ENCODE results near the gene UTP4. TPM values are rescaled to one million over a fixed set of nuclear protein-coding genes. Genes with fewer than 3 reads are reported as not detected.

The UTP4 gene
- total RNA-seq = 117 and 127 TPM in 2 replicates

GRCh38 chr16:69132424-69133252 is at the start of gene UTP4, which contains the start of gene CHTF8:
Gene UTP4, plus strand, starts transcription at chr16:69132649. Its CDS starts 811 bp downstream, at chr16:69133460.
Gene CHTF8, minus strand, starts transcription at chr16:69132588. Its CDS starts 11,130 bp downstream, at chr16:69121458.
- Mint-ChIP-seq H3K36me3 (ENCODE audit: low read depth) (peaks cover 25% of the 10 kb centered on the region), H3K9me3 (no peaks in the 10 kb centered on the region), H3K4me3 (peak within 1 kb of the TSS; percentile 97), H3K4me1 (ENCODE audit: low read depth) (peaks cover 49% of the 10 kb centered on the region), H3K27ac (peak within 1 kb of the TSS; percentile 92), H3K27me3 (ENCODE audit: insufficient read depth) (no peaks in the 10 kb centered on the region)
- peak; percentile 88 for DNase-seq (ENCODE audit: low spot score)
- intact Hi-C loops (cut with micrococcal nuclease) = loop anchor here (1.0 to 2.0 kb wide), 6 partner anchors 34 to 604 kb away; partner anchors contain the start of genes COG8, NIP7, SNTB2 and TANGO6

DNA sequence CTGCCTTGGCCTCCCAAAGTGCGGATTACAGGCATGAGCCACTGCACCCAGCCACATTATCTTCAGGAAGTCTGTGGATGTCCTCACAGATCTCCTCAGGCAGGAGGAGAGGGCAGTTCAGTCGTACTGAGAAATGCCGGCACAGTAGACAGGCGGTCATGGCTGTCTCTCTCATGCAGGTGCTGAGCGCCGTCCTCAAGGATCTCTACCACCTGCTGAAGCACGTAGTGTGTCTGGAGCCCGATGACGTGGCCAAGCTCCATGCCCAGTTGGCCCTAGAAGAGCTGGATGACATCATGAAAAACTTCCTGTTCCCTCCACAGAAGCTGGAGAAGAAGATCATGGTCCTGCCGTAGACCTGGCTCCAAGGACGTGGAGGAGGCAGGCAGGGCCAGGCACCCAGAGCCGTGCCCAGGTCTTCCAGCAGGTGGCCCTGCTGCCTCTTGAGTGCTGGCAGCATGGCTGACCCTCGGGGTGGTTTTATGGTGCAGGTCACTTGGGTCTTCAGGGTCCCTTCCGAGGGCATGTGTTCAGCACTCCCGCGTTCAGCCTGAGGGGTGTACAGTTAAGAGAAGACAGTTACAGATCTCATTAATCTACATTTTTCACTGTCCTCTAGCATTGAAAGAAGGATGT is 49.0 kb upstream of the UTP4 start:
- no peak for DNase-seq (ENCODE audit: low spot score)
- H3K9me3 Mint-ChIP-seq = no peaks in the 10 kb centered on the region
- intact Hi-C loops (cut with micrococcal nuclease) = no loop called here
- no peaks in the 10 kb centered on the region for H3K27me3 Mint-ChIP-seq (ENCODE audit: insufficient read depth)
- H3K36me3 Mint-ChIP-seq (ENCODE audit: low read depth) = no peaks in the 10 kb centered on the region
- H3K4me3 Mint-ChIP-seq = no peak overlapping the region
- H3K27ac Mint-ChIP-seq = no peak overlapping the region
- H3K4me1 Mint-ChIP-seq (ENCODE audit: low read depth) = no peaks in the 10 kb centered on the region

- Mint-ChIP-seq H3K9me3 (no peaks in the 10 kb centered on the region), H3K27ac (no peak overlapping the region), H3K4me3 (no peak overlapping the region), H3K27me3 (ENCODE audit: insufficient read depth) (no peaks in the 10 kb centered on the region), H3K36me3 (ENCODE audit: low read depth) (no peaks in the 10 kb centered on the region), H3K4me1 (ENCODE audit: low read depth) (peaks cover 6% of the 10 kb centered on the region)
- intact Hi-C loops (cut with micrococcal nuclease) = no loop called here
- DNase-seq (ENCODE audit: low spot score) = no peak
Observed at GRCh38 chr16:69084289-69084688, 48.2 kb upstream of the UTP4 start.

GRCh38 chr16:69085032-69085695 is 47.3 kb upstream of the UTP4 start:
- no peak overlapping the region for H3K4me3 Mint-ChIP-seq
- H3K27me3 Mint-ChIP-seq (ENCODE audit: insufficient read depth) = no peaks in the 10 kb centered on the region
- peaks cover 6% of the 10 kb centered on the region for H3K4me1 Mint-ChIP-seq (ENCODE audit: low read depth)
- no peak for DNase-seq (ENCODE audit: low spot score)
- H3K9me3 Mint-ChIP-seq = no peaks in the 10 kb centered on the region
- intact Hi-C loops (cut with micrococcal nuclease) = no loop called here
- H3K36me3 Mint-ChIP-seq (ENCODE audit: low read depth) = no peaks in the 10 kb centered on the region
- H3K27ac Mint-ChIP-seq = no peak overlapping the region

- intact Hi-C loops (cut with micrococcal nuclease) = no loop called here
- Mint-ChIP-seq H3K27ac (no peak overlapping the region), H3K27me3 (ENCODE audit: insufficient read depth) (no peaks in the 10 kb centered on the region), H3K4me3 (no peak overlapping the region), H3K9me3 (no peaks in the 10 kb centered on the region), H3K36me3 (ENCODE audit: low read depth) (no peaks in the 10 kb centered on the region), H3K4me1 (ENCODE audit: low read depth) (peaks cover 6% of the 10 kb centered on the region)
- DNase-seq (ENCODE audit: low spot score) = no peak
Observed at GRCh38 chr16:69087161-69087581, 45.3 kb upstream of the UTP4 start.

DNA sequence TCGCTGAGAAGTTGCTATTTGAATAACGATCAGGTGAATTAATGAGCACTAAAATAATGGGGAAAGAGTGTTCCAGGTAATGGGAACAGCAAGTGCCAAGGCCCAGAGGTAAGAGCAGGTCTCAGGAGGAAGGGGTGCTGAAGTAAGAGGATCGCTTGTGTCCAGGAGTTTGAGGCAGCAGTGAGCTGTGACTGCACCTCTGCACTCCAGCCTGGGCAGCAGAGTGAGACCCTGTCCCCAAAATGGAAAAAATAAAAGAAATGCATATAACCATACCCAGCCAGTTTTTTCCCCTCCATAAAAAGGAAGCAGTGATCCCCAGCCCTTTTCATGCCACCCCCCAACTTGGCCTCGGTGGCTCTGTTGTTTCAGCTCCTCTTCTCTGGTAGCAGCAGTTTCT is 43.8 kb upstream of the UTP4 start:
- Mint-ChIP-seq H3K9me3 (no peaks in the 10 kb centered on the region), H3K36me3 (ENCODE audit: low read depth) (no peaks in the 10 kb centered on the region), H3K4me3 (no peak overlapping the region), H3K27ac (no peak overlapping the region), H3K27me3 (ENCODE audit: insufficient read depth) (no peaks in the 10 kb centered on the region), H3K4me1 (ENCODE audit: low read depth) (peaks cover 6% of the 10 kb centered on the region)
- intact Hi-C loops (cut with micrococcal nuclease) = no loop called here
- no peak for DNase-seq (ENCODE audit: low spot score)

DNA sequence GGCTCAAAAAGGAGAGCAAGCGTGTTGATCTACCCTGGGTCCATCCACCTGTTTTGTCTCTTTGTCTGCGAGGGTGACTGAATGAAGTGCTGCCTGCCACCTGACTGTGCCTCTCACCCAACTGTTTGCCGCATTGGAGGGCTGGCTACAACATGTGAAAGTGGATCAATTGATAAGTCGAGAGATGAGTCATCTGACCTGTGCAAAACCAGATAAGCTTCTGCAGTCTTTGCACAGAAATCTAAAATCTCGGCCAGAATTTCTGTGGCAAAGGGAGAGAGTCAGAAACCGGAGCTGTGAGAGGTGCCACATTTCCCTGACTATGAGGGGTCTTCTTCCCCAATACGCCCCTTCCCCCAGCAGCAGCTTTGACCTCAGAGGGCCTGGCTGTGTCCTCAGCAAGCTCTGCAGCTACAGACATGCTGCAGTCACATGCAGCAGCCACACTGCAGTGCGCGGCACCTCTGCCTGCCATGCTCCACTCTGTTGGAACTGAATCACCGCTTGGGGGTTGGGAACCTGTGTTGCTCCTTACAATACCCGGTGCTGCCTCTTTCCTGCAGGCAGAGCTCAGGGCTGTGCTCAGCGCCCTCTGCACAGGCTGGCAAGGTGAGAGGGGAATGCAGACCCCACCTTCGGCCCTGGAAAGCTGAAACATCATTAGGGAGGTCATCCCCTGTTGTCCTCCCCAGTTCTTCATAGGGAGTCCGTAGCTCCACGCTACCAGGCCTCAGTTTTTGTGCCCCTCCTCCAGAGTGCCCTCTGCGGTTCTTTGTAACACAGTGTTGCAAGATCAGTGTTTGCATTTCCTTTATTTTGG is 43.1 kb upstream of the UTP4 start:
- Mint-ChIP-seq H3K27ac (no peak overlapping the region), H3K27me3 (ENCODE audit: insufficient read depth) (no peaks in the 10 kb centered on the region), H3K4me3 (no peak overlapping the region), H3K36me3 (ENCODE audit: low read depth) (no peaks in the 10 kb centered on the region), H3K4me1 (ENCODE audit: low read depth) (peaks cover 6% of the 10 kb centered on the region), H3K9me3 (no peaks in the 10 kb centered on the region)
- no peak for DNase-seq (ENCODE audit: low spot score)
- intact Hi-C loops (cut with micrococcal nuclease) = no loop called here

GRCh38 chr16:69093974-69094373 is 38.5 kb upstream of the UTP4 start:
- Mint-ChIP-seq H3K27ac (no peak overlapping the region), H3K9me3 (no peaks in the 10 kb centered on the region), H3K36me3 (ENCODE audit: low read depth) (no peaks in the 10 kb centered on the region), H3K27me3 (ENCODE audit: insufficient read depth) (no peaks in the 10 kb centered on the region), H3K4me1 (ENCODE audit: low read depth) (peaks cover 3% of the 10 kb centered on the region), H3K4me3 (no peak overlapping the region)
- intact Hi-C loops (cut with micrococcal nuclease) = no loop called here
- no peak for DNase-seq (ENCODE audit: low spot score)

DNA sequence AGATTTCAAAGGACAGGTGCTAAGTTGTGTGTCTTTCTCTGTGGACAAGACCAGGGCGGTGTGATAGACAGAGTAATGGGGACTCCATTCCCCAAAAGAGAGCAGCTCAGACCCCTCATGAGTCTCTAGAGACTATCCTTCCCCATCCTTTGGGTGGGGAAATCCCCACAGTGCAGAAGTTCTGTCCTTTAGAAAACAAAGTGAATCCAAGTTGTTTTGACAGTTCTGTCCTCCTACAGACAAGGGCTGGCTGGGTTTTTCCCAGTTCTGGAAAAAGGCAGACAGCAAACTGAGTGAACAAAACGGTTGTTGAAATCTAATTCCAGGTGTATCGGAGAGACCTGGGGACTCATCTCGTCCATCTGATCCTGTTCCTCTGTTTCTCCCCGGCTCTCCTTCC is 37.9 kb upstream of the UTP4 start:
- Mint-ChIP-seq H3K4me1 (ENCODE audit: low read depth) (no peaks in the 10 kb centered on the region), H3K9me3 (no peaks in the 10 kb centered on the region), H3K4me3 (no peak overlapping the region), H3K36me3 (ENCODE audit: low read depth) (no peaks in the 10 kb centered on the region), H3K27ac (no peak overlapping the region), H3K27me3 (ENCODE audit: insufficient read depth) (no peaks in the 10 kb centered on the region)
- no peak for DNase-seq (ENCODE audit: low spot score)
- intact Hi-C loops (cut with micrococcal nuclease) = no loop called here

DNA sequence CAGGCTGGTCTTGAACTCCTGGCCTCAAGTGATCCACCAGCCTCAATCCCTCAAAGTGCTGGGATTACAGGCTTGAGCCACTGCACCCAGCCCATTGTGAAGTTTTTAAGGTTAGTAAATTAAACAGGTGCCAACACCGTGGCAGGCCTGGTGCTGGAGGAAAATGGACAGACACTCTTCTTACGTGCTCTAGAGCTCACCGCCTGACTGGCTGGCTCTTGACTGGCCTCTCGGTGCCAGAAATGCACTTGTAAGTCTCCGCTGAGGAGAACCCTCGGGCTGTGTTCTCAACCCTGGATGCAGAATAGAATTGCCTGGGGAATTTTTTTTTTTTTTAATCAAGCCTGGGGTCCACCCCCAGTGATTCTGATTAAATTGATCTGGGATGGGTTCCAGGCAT is 37.3 kb upstream of the UTP4 start:
- H3K27ac Mint-ChIP-seq = no peak overlapping the region
- intact Hi-C loops (cut with micrococcal nuclease) = no loop called here
- peaks cover 2% of the 10 kb centered on the region for H3K27me3 Mint-ChIP-seq (ENCODE audit: insufficient read depth)
- no peaks in the 10 kb centered on the region for H3K4me1 Mint-ChIP-seq (ENCODE audit: low read depth)
- DNase-seq (ENCODE audit: low spot score) = no peak
- H3K9me3 Mint-ChIP-seq = no peaks in the 10 kb centered on the region
- no peak overlapping the region for H3K4me3 Mint-ChIP-seq
- no peaks in the 10 kb centered on the region for H3K36me3 Mint-ChIP-seq (ENCODE audit: low read depth)

DNA sequence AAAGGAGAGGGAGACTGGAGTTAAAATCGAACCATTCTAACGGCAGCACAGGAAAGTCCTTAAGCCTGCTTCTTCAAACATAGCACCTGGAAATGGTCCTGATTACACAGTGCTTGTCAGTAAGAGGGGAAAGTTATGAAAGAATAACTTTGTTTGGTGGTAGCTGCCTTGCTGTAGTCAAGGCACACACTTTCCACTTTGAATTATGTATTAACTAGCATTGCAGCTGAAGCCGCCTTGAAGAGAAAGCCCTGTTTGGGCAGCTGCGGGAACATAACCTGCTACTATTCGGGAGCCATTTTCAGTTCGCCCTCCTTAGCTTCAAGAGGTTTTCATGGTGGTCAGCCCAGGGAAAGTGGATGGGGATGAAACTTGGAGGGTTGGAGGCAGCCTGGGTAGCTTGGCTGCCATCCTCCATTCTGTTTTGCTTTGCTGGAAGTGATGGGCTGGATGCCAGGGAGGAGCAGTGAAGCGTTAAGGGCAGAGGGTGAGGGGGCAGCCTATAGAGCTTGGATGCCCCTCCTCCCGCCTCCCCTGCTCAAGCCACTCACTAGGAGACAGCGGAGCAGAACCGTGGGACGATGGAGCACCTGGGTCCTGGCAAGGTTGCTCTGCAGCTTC is 32.3 kb upstream of the UTP4 start:
- DNase-seq (ENCODE audit: low spot score) = no peak
- peaks cover under 1% of the 10 kb centered on the region for H3K36me3 Mint-ChIP-seq (ENCODE audit: low read depth)
- peaks cover 16% of the 10 kb centered on the region for H3K27me3 Mint-ChIP-seq (ENCODE audit: insufficient read depth)
- no peak overlapping the region for H3K27ac Mint-ChIP-seq
- H3K9me3 Mint-ChIP-seq = no peaks in the 10 kb centered on the region
- no peak overlapping the region for H3K4me3 Mint-ChIP-seq
- intact Hi-C loops (cut with micrococcal nuclease) = loop anchor here (10.0 kb wide), 1 partner anchor 105 kb away; no protein-coding TSS in a partner anchor
- peaks cover 1% of the 10 kb centered on the region for H3K4me1 Mint-ChIP-seq (ENCODE audit: low read depth)
